HG03139 (cell line): ENCODE measurements around the gene FAM171A1.
"Not testable (repeated sequence)": the region's sequence is repeated elsewhere in the genome, so short reads cannot be mapped to it uniquely, and the experiment has no call there.

ENCODE experiments used
- ATAC-seq: cut with Tn5 transposase; IDR thresholded peaks from one replicate; pipeline ENCODE4 v1.9.1; 2021; ENCODE audit not compliant: unreplicated experiment

The FAM171A1 gene

GRCh38 chr10:15220445-15220844 lies 150.6 kb downstream of the FAM171A1 start:
- no peak for ATAC-seq

GRCh38 chr10:15216700-15217099 lies 154.4 kb downstream of the FAM171A1 start:
- no peak for ATAC-seq

GRCh38 chr10:15214237-15214636 lies 156.9 kb downstream of the FAM171A1 start:
- no peak for ATAC-seq

GRCh38 chr10:15213461-15213861 lies 157.6 kb downstream of the FAM171A1 start:
- no peak for ATAC-seq

- ATAC-seq: no peak
Observed at GRCh38 chr10:15211464-15211979, 159.6 kb downstream of the FAM171A1 start.

- ATAC-seq: no peak
Observed at GRCh38 chr10:15210521-15210920, 160.6 kb downstream of the FAM171A1 start.

GRCh38 chr10:15209827-15210509 lies 161.1 kb downstream of the FAM171A1 start:
- ATAC-seq: peak; percentile 55

GRCh38 chr10:15208221-15208620 lies 162.9 kb downstream of the FAM171A1 start:
- no peak for ATAC-seq

GRCh38 chr10:15207410-15207809 lies 163.7 kb downstream of the FAM171A1 start:
- ATAC-seq: not testable (repeated sequence)

GRCh38 chr10:15202639-15203038 lies 168.4 kb downstream of the FAM171A1 start:
- ATAC-seq: no peak

- ATAC-seq: not testable (repeated sequence)
Observed at GRCh38 chr10:15202301-15202621, 168.8 kb downstream of the FAM171A1 start.

- no peak for ATAC-seq
Observed at GRCh38 chr10:15201589-15202300, 169.3 kb downstream of the FAM171A1 start.

GRCh38 chr10:15200626-15201025 lies 170.5 kb downstream of the FAM171A1 start:
- no peak for ATAC-seq

- ATAC-seq: no peak
Observed at GRCh38 chr10:15197911-15198310, 173.2 kb downstream of the FAM171A1 start.

- no peak for ATAC-seq
Observed at GRCh38 chr10:15197276-15197675, 173.8 kb downstream of the FAM171A1 start.

GRCh38 chr10:15196021-15196834 lies 174.9 kb downstream of the FAM171A1 start:
- no peak for ATAC-seq

GRCh38 chr10:15189133-15189885 lies 181.8 kb downstream of the FAM171A1 start:
- no peak for ATAC-seq

- no peak for ATAC-seq
Observed at GRCh38 chr10:15188603-15189002, 182.5 kb downstream of the FAM171A1 start.

- ATAC-seq: no peak
Observed at GRCh38 chr10:15183689-15184481, 187.2 kb downstream of the FAM171A1 start.
